GM12873 (cell line): ENCODE results near the gene AFDN.

Experiments
- CTCF ChIP-seq: IDR thresholded peaks from 2 replicates; pipeline ENCODE4 v1.5.1; 2012; ENCODE audit warnings: low read depth, mild to moderate bottlenecking, moderate library complexity, low read length, control low read depth; ENCODE audit not compliant: insufficient read depth; ENCODE audit errors: missing control alignments

Gene AFDN

GRCh38 chr6:168016721-168017525, 190.2 kb downstream of the AFDN start:
- TF ChIP-seq CTCF: no peak

GRCh38 chr6:168017629-168018028, 190.9 kb downstream of the AFDN start:
- no peak for TF ChIP-seq CTCF

GRCh38 chr6:168018664-168019063, 192.0 kb downstream of the AFDN start:
- no peak for TF ChIP-seq CTCF

GRCh38 chr6:168020242-168020641, 193.5 kb downstream of the AFDN start:
- TF ChIP-seq CTCF: no peak

GRCh38 chr6:168021581-168021980, 194.9 kb downstream of the AFDN start:
- TF ChIP-seq CTCF: no peak
